Measurements from ENCODE around the gene NOL11.
"Not testable (repeated sequence)": the region's sequence is repeated elsewhere in the genome, so short reads cannot be mapped to it uniquely, and the experiment has no call there.

The NOL11 gene

DNA sequence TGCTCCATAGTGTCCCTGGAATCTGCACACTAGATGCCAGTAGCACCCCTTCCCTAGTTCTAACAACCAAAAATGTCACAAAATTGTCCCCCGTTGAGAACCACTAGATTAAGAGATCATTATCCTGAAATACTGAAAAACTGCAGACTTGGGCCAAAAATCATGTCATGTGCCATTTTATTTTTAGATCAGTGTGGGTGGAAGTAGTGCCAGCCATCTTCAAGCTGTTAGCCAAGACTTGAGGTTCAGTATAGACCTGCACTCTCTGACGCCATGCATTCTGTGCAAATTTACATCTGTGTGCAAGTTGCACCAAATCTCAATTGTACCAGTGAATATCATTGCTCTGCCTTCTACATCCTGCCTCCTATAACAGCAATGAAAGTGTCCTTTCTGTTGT is 31.5 kb upstream of the NOL11 start:
- no peak overlapping the region for H3K4me3 ChIP-seq (ENCODE audit: low read length)
- no peaks in the 10 kb centered on the region for H3K4me1 ChIP-seq (ENCODE audit: control insufficient read depth, low read depth, low read length)
- H3K9ac ChIP-seq (ENCODE audit: low read length) = no peak overlapping the region
- H3K27ac ChIP-seq (ENCODE audit: low read length) = no peak overlapping the region
- no peaks in the 10 kb centered on the region for H3K27me3 ChIP-seq (ENCODE audit: control insufficient read depth, insufficient read depth, low read length)
- no peaks in the 10 kb centered on the region for H3K36me3 ChIP-seq (ENCODE audit: control insufficient read depth, low read depth, low read length)
- H3K9me3 ChIP-seq (ENCODE audit: control insufficient read depth, low read depth, low read length) = no peaks in the 10 kb centered on the region

DNA sequence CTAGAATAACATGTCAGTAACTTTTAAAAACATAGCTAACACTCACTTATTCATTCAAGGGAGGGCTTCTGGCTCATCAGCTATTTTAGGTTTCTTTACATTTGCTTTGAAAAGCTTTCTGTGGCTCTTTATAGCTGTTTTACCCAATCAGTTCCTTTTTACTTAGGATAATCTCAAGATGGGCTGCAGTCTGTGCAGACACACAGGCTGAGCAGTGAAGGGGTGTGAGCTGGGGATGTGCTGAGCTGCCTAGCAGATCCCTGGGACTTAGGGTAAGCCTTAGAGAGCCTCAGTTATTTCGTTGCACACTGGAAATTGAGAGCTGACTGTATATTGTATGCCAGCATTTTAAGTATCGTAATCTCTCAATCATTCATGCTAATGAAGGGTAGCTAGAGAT is 30.2 kb upstream of the NOL11 start:
- Histone ChIP-seq H3K9ac (ENCODE audit: low read length) (no peak overlapping the region), H3K9me3 (ENCODE audit: control insufficient read depth, low read depth, low read length) (no peaks in the 10 kb centered on the region), H3K36me3 (ENCODE audit: control insufficient read depth, low read depth, low read length) (no peaks in the 10 kb centered on the region), H3K27me3 (ENCODE audit: control insufficient read depth, insufficient read depth, low read length) (no peaks in the 10 kb centered on the region), H3K27ac (ENCODE audit: low read length) (no peak overlapping the region), H3K4me3 (ENCODE audit: low read length) (no peak overlapping the region), H3K4me1 (ENCODE audit: control insufficient read depth, low read depth, low read length) (no peaks in the 10 kb centered on the region)

- Histone ChIP-seq H3K4me1 (ENCODE audit: control insufficient read depth, low read depth, low read length) (no peaks in the 10 kb centered on the region), H3K9ac (ENCODE audit: low read length) (no peak overlapping the region), H3K27me3 (ENCODE audit: control insufficient read depth, insufficient read depth, low read length) (no peaks in the 10 kb centered on the region), H3K9me3 (ENCODE audit: control insufficient read depth, low read depth, low read length) (no peaks in the 10 kb centered on the region), H3K27ac (ENCODE audit: low read length) (no peak overlapping the region), H3K4me3 (ENCODE audit: low read length) (no peak overlapping the region), H3K36me3 (ENCODE audit: control insufficient read depth, low read depth, low read length) (no peaks in the 10 kb centered on the region)
These were observed 28.1 kb upstream of the NOL11 start for GRCh38 chr17:67689534-67690177.

GRCh38 chr17:67693811-67694210 is 23.9 kb upstream of the NOL11 start:
- no peaks in the 10 kb centered on the region for H3K36me3 ChIP-seq (ENCODE audit: control insufficient read depth, low read depth, low read length)
- no peak overlapping the region for H3K27ac ChIP-seq (ENCODE audit: low read length)
- H3K27me3 ChIP-seq (ENCODE audit: control insufficient read depth, insufficient read depth, low read length) = no peaks in the 10 kb centered on the region
- H3K9me3 ChIP-seq (ENCODE audit: control insufficient read depth, low read depth, low read length) = no peaks in the 10 kb centered on the region
- no peak overlapping the region for H3K9ac ChIP-seq (ENCODE audit: low read length)
- no peak overlapping the region for H3K4me3 ChIP-seq (ENCODE audit: low read length)
- H3K4me1 ChIP-seq (ENCODE audit: control insufficient read depth, low read depth, low read length) = no peaks in the 10 kb centered on the region

DNA sequence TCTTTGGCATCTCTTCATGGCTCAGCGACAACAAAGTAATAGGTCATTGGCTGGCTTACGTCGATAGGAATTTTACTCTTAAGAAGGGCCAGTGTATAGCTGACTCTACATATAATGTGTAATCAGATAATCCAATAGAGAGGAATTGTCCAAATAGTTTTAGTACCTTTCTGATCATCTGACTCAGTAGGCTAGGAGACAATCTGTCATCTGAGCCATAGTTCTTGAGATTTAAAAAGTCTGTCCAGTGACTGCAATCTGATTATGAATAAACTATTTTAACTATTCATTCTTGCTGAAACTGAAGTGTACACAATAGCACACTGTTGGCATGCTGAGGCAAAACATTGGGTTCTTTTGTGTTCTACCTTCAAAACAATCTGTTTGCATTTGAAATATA is 21.4 kb upstream of the NOL11 start:
- Histone ChIP-seq H3K9me3 (ENCODE audit: control insufficient read depth, low read depth, low read length) (no peaks in the 10 kb centered on the region), H3K27ac (ENCODE audit: low read length) (no peak overlapping the region), H3K36me3 (ENCODE audit: control insufficient read depth, low read depth, low read length) (no peaks in the 10 kb centered on the region), H3K4me1 (ENCODE audit: control insufficient read depth, low read depth, low read length) (no peaks in the 10 kb centered on the region), H3K27me3 (ENCODE audit: control insufficient read depth, insufficient read depth, low read length) (no peaks in the 10 kb centered on the region), H3K9ac (ENCODE audit: low read length) (no peak overlapping the region), H3K4me3 (ENCODE audit: low read length) (no peak overlapping the region)

DNA sequence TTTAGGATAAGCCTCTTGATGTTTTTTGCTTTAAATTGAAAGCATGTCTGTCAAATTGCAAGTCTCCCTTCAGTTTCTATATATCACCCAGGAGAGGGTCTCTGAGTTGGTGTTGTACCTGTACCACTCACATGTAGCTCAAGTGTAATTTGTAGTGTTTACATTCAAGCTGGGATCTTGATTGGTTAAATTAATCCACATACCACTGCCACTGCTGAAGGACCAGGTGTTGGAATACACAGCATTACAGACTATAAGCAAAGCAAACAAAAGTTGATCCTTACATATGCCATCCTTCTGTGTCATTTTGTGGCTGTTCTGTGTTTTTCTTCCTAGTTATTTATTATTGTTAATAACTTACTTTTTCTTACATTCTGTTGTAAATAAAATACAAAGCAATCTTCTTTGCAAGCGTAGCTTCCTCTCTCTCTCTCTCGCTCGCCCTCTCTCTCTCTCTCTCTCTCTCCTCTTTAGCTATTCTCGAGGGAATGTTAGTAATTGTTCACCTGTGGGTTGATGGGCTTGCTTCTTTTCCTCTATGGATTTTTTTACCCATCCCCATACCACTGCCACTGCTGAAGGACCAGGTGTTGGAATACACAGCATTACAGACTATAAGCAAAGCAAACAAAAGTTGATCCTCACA is 20.8 kb upstream of the NOL11 start:
- Histone ChIP-seq H3K36me3 (ENCODE audit: control insufficient read depth, low read depth, low read length) (no peaks in the 10 kb centered on the region), H3K9ac (ENCODE audit: low read length) (no peak overlapping the region), H3K27me3 (ENCODE audit: control insufficient read depth, insufficient read depth, low read length) (no peaks in the 10 kb centered on the region), H3K4me3 (ENCODE audit: low read length) (no peak overlapping the region), H3K9me3 (ENCODE audit: control insufficient read depth, low read depth, low read length) (no peaks in the 10 kb centered on the region), H3K4me1 (ENCODE audit: control insufficient read depth, low read depth, low read length) (no peaks in the 10 kb centered on the region), H3K27ac (ENCODE audit: low read length) (no peak overlapping the region)

GRCh38 chr17:67700037-67700724 is 17.6 kb upstream of the NOL11 start:
- no peak overlapping the region for H3K27ac ChIP-seq (ENCODE audit: low read length)

GRCh38 chr17:67700725-67701119 is 17.0 kb upstream of the NOL11 start:
- Histone ChIP-seq H3K4me3 (ENCODE audit: low read length) (no peak overlapping the region), H3K9me3 (ENCODE audit: control insufficient read depth, low read depth, low read length) (no peaks in the 10 kb centered on the region), H3K4me1 (ENCODE audit: control insufficient read depth, low read depth, low read length) (no peaks in the 10 kb centered on the region), H3K27me3 (ENCODE audit: control insufficient read depth, insufficient read depth, low read length) (no peaks in the 10 kb centered on the region), H3K9ac (ENCODE audit: low read length) (no peak overlapping the region), H3K36me3 (ENCODE audit: control insufficient read depth, low read depth, low read length) (no peaks in the 10 kb centered on the region), H3K27ac (ENCODE audit: low read length) (no peak overlapping the region)

More at GRCh38 chr17:67700037-67700724, 17.6 kb upstream of the NOL11 start:
- Histone ChIP-seq H3K9me3 (ENCODE audit: control insufficient read depth, low read depth, low read length) (no peaks in the 10 kb centered on the region), H3K36me3 (ENCODE audit: control insufficient read depth, low read depth, low read length) (no peaks in the 10 kb centered on the region), H3K4me3 (ENCODE audit: low read length) (no peak overlapping the region), H3K9ac (ENCODE audit: low read length) (no peak overlapping the region), H3K4me1 (ENCODE audit: control insufficient read depth, low read depth, low read length) (no peaks in the 10 kb centered on the region), H3K27me3 (ENCODE audit: control insufficient read depth, insufficient read depth, low read length) (no peaks in the 10 kb centered on the region)

DNA sequence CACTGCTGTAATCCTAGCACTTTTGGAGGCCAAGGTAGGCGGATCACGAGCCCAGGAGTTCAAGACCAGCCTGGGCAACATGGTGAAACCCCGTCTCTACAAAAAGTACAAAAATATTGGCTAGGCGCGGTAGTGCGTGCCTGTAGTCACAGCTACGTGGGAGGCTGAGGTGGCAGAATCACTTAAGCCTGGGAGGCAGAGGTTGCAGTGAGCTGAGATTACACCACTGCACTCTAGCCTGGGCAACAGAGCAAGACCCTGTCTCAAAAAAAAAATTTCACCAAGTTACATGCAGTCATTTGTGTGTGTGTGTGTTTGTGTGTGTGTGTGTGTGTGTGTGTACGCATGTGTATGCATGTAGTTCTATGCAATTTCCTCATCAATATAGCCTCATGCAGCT is 14.9 kb upstream of the NOL11 start:
- not testable (repeated sequence) for H3K27ac ChIP-seq (ENCODE audit: low read length); H3K4me3 ChIP-seq (ENCODE audit: low read length); H3K27me3 ChIP-seq (ENCODE audit: control insufficient read depth, insufficient read depth, low read length); H3K9me3 ChIP-seq (ENCODE audit: control insufficient read depth, low read depth, low read length); H3K9ac ChIP-seq (ENCODE audit: low read length); H3K4me1 ChIP-seq (ENCODE audit: control insufficient read depth, low read depth, low read length); H3K36me3 ChIP-seq (ENCODE audit: control insufficient read depth, low read depth, low read length)

- H3K9me3 ChIP-seq (ENCODE audit: control insufficient read depth, low read depth, low read length) = no peaks in the 10 kb centered on the region
- no peaks in the 10 kb centered on the region for H3K27me3 ChIP-seq (ENCODE audit: control insufficient read depth, insufficient read depth, low read length)
- no peak overlapping the region for H3K4me3 ChIP-seq (ENCODE audit: low read length)
- H3K27ac ChIP-seq (ENCODE audit: low read length) = no peak overlapping the region
- peaks cover 5% of the 10 kb centered on the region for H3K4me1 ChIP-seq (ENCODE audit: control insufficient read depth, low read depth, low read length)
- no peak overlapping the region for H3K9ac ChIP-seq (ENCODE audit: low read length)
- no peaks in the 10 kb centered on the region for H3K36me3 ChIP-seq (ENCODE audit: control insufficient read depth, low read depth, low read length)
These were observed 10.3 kb upstream of the NOL11 start for GRCh38 chr17:67707442-67707841.

- Histone ChIP-seq H3K36me3 (ENCODE audit: control insufficient read depth, low read depth, low read length) (no peaks in the 10 kb centered on the region), H3K27me3 (ENCODE audit: control insufficient read depth, insufficient read depth, low read length) (no peaks in the 10 kb centered on the region), H3K4me3 (ENCODE audit: low read length) (no peak overlapping the region), H3K4me1 (ENCODE audit: control insufficient read depth, low read depth, low read length) (peaks cover 5% of the 10 kb centered on the region), H3K27ac (ENCODE audit: low read length) (no peak overlapping the region), H3K9ac (ENCODE audit: low read length) (no peak overlapping the region), H3K9me3 (ENCODE audit: control insufficient read depth, low read depth, low read length) (no peaks in the 10 kb centered on the region)
These were observed 9.4 kb upstream of the NOL11 start for GRCh38 chr17:67708378-67708777.

DNA sequence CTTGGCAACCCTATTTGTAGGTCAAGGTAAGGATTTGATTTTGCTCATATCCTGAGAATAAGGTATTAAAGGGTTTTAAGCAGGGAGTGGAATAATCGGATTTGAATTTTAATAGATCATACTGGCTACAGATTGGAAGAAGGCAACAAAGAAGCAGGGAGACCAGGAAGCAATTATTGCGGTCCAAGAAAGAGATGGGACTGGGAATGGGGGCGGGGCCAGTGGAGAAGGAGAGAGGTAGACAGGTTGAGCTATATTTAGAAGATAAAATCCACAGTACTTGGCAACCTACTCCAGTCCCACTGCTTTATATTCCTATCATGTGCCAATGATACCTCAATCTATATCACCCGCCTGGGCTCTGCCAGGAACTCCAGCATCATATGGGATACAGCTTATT is 5.8 kb upstream of the NOL11 start:
- no peak overlapping the region for H3K27ac ChIP-seq (ENCODE audit: low read length)
- peaks cover 5% of the 10 kb centered on the region for H3K4me1 ChIP-seq (ENCODE audit: control insufficient read depth, low read depth, low read length)
- H3K9me3 ChIP-seq (ENCODE audit: control insufficient read depth, low read depth, low read length) = no peaks in the 10 kb centered on the region
- no peaks in the 10 kb centered on the region for H3K27me3 ChIP-seq (ENCODE audit: control insufficient read depth, insufficient read depth, low read length)
- H3K9ac ChIP-seq (ENCODE audit: low read length) = no peak overlapping the region
- H3K4me3 ChIP-seq (ENCODE audit: low read length) = no peak overlapping the region
- no peaks in the 10 kb centered on the region for H3K36me3 ChIP-seq (ENCODE audit: control insufficient read depth, low read depth, low read length)
